MM.1S (cell line): Measurements from ENCODE around the gene SCNN1G.

Experiments used
- EZH2 ChIP-seq: fragments of 300-600 bp; sonication (generic); optimal IDR thresholded peaks from 2 replicates; pipeline ENCODE3; 2017; ENCODE audit warnings: low read depth, mild to moderate bottlenecking, antibody characterized with exemption, low read length, mixed read lengths
- EZH2phosphoT487 ChIP-seq: fragments of 300-600 bp; sonication (generic); IDR thresholded peaks from 2 replicates; pipeline ENCODE4 v1.6.1; 2018; ENCODE audit warnings: antibody characterized with exemption, low read length
- TF ChIP-seq, protein P1 (sequence below): fragments of 300-600 bp; sonication (generic); IDR thresholded peaks from 2 replicates; pipeline ENCODE4 v1.5.1; 2016; ENCODE audit warnings: antibody characterized with exemption, low read length, mixed read lengths

DNA sequence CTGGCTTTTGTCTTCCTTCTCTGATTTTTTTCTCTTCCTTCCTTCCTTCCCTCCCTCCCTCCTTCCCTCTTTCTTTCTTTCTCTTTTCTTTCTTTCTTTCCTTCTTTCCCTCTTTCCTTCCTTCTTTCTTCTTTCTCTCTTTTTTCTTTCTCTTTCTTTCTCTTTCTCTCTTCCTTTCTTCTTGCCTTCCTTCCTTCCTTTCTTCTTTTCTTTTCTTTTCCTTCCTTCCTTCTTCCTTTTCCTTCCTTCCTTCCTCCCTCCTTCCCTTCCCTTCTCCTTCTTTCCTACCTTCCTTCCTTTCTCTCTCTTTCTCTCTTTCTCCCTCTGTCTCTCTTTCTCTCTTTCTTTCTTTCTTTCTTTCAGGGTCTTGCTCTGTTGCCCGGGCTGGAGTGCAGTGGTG lies 54.4 kb downstream of the SCNN1G start:
- no peak for TF ChIP-seq EZH2phosphoT487
- TF ChIP-seq, protein P1, sequence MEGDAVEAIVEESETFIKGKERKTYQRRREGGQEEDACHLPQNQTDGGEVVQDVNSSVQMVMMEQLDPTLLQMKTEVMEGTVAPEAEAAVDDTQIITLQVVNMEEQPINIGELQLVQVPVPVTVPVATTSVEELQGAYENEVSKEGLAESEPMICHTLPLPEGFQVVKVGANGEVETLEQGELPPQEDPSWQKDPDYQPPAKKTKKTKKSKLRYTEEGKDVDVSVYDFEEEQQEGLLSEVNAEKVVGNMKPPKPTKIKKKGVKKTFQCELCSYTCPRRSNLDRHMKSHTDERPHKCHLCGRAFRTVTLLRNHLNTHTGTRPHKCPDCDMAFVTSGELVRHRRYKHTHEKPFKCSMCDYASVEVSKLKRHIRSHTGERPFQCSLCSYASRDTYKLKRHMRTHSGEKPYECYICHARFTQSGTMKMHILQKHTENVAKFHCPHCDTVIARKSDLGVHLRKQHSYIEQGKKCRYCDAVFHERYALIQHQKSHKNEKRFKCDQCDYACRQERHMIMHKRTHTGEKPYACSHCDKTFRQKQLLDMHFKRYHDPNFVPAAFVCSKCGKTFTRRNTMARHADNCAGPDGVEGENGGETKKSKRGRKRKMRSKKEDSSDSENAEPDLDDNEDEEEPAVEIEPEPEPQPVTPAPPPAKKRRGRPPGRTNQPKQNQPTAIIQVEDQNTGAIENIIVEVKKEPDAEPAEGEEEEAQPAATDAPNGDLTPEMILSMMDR = no peak
- TF ChIP-seq EZH2 = no peak
